ENCODE results near the gene MYH13. TPM values are rescaled to one million over a fixed set of nuclear protein-coding genes. Genes with fewer than 3 reads are reported as not detected.
"Not testable (repeated sequence)": the region's sequence is repeated elsewhere in the genome, so short reads cannot be mapped to it uniquely, and the experiment has no call there.

MYH13 gene
- total RNA-seq, 1 experiment from 2014 or later, result not detected

DNA sequence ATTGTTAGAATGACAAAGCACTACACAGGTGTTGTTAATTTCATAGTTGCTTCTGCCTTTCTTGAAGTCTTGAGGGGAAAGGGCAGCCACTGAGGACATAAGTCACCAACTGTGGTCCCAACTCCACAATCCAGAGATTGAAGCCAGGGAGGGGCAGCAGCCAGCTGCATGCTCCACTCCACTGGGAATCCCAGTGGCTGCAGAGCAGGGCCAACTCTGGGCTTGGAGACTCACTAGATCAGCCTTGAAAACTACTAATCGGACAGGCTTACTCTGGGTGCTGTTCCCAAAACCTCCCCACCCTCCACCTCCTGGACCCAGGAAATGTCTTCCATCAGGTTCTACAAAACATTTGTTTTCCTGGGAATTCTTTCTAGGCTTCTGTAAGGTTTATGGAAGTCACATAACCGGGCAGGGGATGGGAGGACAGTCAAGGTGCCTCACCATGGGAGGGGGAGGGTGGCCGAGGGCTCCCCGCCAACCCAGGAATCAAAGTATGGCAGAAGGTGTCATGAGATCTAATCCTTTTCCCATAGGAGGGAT lies 68.0 kb downstream of the MYH13 start:
- no peak for DNase-seq (ENCODE audit: low spot score)

DNA sequence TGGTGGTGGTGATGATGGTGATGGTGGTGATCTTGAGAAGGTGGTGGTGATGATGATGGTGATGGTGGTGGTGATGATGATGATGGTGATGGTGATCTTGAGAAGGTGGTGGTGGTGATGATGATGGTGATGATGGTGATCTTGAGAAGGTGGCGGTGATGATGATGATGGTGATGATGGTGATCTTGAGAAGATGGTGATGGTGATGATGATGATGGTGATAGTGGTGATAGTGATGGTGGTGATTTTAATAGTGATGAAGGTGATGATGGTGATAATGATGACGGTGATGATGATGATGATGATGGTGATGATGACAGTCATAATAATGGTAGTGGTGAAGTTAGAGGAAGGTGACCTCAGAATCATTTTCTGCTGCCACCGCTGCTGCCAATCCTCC lies 75.1 kb downstream of the MYH13 start:
- DNase-seq (ENCODE audit: low spot score), result no peak

DNA sequence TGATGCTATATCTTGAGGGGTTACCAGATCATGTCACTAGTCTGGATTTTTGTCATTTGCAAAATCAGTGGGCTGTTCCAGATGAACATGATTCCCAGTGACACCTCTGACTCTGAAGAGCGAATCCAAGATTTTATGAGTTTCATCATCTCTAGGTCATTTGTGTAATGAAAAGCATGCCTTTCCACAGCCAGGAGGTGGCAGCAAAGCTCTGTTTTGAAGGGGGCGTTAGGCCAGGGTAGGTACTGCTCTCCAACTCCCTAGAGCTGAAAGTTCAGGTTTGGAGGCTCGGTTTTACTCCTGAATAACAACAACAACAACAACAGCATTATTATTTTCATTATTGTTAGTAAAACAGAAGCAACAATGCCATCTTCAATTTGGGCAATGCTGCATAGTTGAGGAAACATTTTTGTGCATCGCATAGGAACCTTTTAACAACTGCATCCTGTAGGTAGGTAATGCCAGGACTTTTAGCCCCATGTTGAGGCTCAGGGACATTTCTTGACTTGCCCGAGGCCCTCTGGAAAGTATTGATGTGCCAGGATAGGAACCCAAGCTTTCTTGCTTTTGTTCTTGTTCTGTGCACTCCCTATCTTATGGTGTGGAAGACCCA lies 77.0 kb downstream of the MYH13 start:
- peak; percentile 58 for DNase-seq (ENCODE audit: low spot score)

DNA sequence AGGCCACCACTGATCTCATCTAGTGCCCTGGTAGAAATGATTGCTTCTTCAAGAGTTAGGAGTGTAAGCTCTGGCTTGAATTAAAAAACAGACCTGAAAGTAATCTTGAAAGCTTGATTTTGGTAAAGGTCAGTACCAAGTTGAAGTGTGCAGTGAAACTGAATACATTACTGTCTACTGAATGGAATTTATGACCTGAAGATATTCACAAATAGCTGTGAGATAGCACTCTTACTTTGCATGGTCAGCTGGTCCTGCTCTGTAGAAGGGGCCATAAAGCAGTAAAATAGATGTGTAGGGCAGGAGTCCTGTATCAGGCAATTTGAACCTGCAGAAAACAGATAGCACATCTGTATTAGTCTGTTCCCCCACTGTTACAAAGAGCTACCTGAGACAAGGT lies 78.6 kb downstream of the MYH13 start:
- DNase-seq (ENCODE audit: low spot score), result no peak

DNA sequence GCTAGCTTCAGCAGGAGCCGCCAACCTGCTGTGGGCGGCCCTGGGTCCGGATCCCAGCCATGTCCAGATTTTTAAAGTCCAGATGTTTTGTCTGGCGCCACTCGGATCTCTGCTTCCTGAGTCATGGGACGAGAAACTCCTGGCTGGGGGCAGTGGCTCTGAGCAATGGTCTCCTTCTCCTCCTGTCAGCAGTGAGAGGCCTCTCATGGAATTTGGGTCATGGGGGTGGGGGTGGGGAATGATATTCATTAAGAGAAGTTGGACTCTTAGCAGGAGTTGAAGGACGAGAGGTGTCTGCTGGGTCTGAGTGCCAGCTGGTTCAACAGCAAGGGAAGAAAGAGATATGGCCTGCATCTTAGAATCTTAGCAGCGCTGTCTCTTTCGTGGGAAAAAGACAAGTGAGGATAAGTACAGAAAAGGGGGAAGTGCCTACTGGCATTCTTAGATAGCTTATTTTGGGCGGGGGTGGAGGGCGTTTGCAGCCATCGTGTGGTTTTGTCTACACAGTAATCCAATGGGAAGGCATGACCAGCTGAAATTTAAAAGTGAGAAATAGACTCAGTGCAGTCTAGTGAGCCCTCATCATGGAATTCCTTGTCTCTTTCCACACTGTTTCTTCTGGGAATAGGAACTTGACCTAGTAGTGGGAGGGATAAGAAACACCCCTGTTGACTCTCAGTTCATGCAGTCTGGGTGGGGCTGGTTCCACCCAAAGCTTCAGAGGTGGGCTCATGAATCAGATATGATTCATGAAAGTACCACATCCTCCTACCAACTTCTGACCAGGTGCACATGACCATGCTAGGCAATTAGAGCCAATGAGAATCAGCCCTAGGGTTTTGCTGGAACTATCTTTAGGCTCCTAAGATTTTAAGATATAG lies 80.5 kb downstream of the MYH13 start:
- DNase-seq (ENCODE audit: low spot score), result peak; percentile 28

DNA sequence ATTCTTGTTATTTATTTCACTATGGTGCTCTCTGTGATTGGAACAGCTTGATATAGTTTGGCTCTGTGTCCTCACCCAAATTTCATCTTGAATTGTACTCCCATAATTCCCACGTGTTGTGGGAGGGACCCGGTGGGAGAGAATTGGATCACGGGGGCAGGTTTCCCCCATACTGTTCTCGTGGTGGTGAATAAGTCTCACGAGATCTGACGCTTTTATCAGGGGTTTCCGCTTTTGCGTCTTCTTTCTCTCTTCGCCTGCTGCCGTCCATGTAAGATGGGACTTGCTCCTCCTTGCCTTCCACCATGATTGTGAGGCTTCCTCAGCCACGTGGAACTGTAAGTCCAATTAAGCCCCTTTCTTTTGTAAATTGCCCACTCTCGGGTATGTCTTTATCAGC lies 81.2 kb downstream of the MYH13 start:
- not testable (repeated sequence) for DNase-seq (ENCODE audit: low spot score)

DNA sequence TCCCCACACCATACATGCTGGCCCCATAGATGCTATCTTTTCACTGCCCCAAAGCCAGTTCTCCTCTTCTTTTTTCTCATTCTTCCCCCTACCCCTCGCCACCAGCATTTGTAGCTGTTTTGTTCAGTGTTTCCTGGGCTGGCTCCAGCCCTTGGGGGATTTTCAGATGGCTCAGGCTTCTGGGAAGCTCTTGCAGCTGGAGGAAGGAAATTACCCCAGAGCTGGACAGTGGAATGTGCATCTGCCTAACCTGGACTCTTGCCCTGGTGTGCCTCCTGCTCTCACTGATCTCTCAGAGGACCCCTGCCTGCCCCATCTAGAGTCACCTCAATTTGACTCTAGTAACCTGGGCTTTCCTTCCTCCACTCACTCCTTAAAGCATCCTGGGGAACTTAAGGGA lies 82.8 kb downstream of the MYH13 start:
- DNase-seq (ENCODE audit: low spot score), result no peak

DNA sequence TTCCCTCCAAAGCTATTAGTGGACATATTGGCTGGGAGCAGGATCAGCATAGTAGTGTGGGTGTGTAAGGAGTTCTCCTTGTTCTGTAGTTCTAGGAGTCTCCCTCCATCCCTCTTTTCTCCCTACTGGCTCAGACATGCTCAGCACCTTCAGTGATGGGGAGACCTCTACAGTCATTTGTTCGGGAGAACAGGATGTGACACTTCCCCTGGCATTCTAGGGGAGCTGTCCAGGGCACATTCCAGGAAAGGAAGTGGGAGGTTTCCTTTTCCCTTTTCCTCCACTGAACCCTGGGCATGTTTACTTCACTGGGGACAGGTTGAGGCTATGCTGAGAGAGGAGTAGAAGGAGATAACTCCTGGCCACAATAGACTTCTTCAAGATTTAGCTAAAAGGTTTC lies 86.5 kb downstream of the MYH13 start:
- no peak for DNase-seq (ENCODE audit: low spot score)

DNA sequence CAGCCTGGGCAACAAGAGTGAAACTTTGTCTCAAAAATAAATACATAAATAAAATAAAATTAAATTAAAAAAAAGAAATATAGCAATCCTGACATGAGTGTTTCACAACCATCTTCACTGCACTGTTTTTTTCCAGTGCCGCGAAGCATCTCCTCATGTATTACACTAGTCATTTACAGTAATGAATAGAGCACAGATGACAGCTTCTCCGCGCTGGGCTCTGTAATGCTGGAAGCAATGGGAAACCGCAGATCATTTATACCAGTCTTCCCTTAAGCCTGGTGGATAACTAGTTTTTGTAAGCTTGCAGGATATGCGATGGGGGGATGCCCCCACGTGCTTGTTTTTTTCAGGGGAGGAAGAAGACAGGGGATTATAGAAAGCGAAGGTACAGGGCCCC lies 86.9 kb downstream of the MYH13 start:
- no peak for DNase-seq (ENCODE audit: low spot score)

DNA sequence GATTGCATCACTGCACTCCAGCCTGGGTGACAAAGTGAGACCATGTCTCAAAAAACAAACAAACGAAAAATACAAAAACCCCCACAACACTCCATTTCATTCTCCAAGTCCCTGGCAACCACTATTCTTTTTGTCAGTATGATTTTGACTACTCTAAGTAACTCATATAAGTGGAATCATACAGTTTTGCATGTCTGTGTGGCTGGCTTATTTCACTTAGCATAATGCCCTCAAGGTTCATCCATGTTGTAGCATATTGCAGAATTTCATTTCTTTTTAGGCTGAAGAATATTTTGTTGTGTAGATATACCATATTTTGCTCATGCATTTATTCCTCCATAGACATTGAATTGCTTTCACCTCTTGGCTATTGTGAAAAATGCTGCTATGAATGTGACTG lies 92.7 kb downstream of the MYH13 start:
- DNase-seq (ENCODE audit: low spot score), result no peak

DNA sequence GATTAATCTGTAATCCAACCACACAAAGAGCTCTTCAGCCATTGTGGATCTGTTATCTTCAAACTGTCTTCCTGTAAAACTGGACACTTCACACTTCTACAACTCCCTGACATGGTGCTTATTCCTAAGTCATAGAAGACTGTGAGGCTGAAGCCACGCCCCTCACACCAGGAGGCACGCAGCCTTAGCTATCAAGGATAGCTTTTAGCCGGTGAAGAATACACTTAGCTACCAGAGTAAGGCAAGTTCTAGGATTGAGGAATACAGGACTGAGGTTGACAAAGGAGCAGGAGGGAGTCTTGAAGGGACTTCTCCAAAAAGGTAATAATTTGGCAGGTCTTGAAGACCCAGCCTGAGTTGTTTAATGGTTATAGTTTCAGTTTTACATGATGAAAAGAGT lies 94.6 kb downstream of the MYH13 start:
- no peak for DNase-seq (ENCODE audit: low spot score)

DNA sequence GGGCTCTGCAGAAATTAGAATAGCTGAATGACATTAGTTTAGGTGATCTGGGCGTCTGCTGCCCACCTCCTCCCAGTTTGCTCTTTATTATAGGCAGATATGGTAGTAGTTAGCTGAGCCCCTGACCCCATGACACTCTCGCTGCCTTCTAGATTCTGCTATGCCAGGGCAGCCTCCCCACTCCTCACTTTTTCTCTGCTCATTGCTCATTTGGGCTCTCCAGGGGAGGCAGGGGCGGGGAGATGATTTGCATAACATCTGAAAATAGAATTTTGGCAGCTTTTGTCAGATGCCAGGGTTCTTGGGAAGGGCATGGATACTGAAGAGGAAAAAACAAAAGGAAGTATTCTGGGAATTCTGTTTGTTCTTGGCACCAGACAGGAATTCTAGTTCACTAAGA lies 96.4 kb downstream of the MYH13 start:
- no peak for DNase-seq (ENCODE audit: low spot score)

DNA sequence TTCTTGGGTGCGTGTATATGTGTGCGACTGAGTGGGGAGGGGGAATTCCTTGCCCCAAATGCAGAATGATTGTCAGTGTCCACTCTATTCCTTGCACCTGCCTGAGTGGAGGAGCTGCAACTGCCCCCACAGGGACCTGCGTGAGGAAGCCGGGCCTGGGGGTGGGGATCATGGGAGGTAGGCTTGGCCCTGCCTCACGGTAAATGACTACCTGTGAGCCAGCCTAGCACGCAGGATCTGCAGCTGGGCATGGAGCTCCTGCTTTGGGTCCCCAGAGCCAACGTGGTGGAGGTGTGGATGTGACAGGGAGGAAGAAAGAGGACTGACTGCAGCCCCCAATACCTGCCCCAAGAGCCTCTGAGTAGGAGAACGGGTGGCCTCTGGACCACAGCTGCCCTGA lies 97.4 kb downstream of the MYH13 start:
- DNase-seq (ENCODE audit: low spot score), result no peak

DNA sequence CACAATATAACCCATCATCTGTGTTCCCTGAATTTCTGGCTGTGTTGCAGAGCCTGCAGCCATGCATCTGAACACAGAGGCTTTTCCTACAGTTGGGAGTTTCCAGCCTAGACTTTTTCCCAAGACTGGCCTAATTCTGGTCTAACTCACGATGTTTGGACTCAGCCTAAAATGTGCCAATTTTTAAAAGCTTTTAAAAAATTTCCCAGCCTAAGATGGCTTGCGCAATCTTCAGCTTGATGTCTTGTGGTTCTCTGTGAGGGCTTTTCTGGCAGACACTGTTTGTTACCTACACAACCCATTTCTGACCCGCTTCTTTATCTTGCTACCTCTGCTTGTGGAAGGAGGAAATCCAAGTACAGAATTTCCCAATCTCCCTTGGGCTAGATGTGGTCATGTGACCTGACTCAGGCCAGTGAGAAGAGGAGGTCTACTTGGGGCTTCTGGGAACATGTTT lies 101.7 kb downstream of the MYH13 start:
- no peak for DNase-seq (ENCODE audit: low spot score)

DNA sequence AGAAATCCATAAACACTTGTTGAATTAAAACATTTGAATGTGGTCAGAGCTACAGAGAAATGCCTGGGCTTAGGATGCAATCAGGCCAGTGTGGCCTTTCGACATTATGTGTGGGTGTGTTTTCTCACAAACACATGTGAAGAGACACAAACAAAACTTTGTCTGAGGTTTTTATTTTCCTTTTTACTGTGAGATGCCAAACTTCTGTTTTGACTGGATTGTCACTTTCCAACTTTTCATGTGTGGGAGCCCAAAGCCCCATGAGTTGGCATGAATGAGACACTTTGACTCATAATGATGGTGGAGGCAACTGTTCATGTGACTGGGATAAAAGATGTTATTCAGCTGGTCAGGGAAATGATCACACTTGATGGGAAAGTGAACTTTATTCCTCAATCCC lies 102.5 kb downstream of the MYH13 start:
- no peak for DNase-seq (ENCODE audit: low spot score)

DNA sequence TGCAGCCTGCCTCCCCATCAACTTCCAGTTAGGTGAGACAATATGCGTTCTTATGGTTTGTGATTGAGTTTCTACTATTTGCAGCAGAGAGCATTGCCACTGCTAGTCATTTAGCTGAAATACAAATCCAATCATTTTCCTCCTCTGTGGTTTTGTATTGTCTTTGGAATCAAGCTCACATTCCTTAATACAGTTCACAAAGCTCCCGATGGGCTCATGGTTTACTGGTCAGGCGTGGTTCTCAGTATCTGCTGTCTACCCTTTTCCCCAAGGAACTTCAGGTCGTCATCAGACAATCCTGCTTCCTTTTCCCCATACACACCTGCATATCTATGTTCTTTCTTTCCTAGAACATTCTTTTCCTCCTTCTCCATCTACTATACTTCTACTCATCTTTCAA lies 104.8 kb downstream of the MYH13 start:
- DNase-seq (ENCODE audit: low spot score), result no peak

DNA sequence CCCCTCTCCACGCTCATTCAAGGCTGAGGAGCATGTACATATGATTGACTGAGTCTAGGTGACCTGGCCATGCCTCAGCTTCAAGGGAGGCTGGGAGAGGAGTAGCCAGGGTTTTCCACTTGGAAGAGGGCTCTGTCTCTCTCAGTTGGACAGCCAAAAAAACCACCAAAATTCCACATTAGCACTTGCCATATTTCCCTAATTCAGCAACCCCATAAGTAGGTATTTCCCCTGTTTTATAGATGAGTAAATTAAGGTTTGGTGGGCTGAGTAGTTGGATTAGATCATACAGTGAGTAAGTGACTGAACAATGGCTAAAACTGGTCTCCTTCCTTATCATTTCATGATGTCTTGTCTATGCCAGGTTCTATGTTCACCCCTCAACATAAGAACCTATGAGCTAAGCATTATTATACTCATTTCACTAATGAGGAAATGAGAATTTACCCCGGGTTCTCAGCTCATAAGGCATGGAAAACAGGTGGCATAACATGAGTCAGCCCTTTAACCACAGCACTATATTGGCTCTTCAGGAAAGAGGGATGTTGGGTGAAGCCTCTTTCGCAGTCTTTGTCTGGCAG lies 106.4 kb downstream of the MYH13 start:
- DNase-seq (ENCODE audit: low spot score), result no peak

DNA sequence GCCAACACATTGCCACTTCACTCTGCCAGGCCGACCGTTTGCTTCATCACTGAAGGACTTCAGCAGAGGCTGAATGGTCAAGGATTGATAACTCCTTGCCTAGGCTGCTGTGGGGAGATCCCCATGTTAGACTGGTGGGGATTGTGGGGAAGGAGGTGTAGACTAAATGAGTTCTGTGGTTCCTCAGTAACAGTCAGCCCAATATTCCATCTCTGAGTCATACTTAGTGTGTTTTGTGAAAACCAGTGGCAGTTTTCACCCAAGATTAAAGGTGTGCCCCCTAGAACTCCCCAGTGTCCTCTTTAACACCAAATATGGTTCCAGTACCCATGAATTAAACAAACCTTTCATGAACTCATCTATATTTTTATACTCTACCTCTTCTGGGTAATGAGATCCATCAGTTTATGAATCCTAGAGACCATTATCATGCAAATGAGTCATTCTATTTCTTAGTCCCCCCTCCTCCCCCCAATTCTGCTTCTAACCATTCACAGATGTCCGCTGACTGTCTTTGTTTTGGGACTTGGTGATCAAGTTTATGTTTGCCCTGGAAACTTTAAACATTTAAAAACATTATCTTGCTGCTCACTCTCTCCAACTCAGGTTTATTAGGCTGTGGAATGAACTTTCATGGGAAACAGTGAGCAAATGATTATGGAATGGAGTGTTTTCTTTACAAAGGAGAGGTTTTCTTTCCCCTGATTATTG lies 107.6 kb downstream of the MYH13 start:
- no peak for DNase-seq (ENCODE audit: low spot score)

DNA sequence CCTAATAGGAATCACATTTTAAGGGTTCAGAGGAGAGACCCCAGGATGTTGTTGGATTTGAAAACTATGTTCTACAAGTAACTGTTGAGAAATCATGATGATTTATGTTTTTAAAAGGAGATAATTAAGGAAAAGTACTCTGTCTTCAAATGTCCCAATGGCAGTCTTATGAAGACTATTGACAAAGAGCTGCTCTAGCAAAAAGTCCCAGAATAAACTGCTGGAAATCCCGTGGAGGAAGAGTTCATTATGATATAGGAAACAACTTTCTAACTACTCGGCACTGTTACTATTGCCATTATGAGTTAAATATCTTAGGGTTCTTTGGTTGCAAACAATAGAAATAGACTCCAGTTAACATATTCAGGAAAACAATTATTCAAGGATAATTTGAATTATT lies 108.8 kb downstream of the MYH13 start:
- DNase-seq (ENCODE audit: low spot score), result no peak

DNA sequence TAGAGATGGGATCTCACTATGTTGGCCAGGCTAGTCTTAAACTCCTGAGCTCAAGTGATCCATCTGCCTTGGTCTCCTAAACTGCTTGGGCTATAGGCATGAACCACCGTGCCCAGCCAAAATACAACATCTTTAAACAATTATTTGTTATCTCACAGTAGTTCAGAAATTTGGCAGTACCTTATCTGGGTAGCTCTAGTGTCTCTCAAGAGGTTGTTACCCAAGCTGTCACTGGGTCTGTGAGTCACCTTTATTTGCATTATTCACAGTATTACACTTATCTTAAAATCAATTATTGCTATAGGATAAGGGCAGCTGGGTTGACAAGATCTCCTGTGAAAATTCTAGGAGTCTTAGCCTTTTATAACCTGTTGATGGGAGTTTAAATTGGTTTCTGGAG lies 110.4 kb downstream of the MYH13 start:
- DNase-seq (ENCODE audit: low spot score), result no peak

DNA sequence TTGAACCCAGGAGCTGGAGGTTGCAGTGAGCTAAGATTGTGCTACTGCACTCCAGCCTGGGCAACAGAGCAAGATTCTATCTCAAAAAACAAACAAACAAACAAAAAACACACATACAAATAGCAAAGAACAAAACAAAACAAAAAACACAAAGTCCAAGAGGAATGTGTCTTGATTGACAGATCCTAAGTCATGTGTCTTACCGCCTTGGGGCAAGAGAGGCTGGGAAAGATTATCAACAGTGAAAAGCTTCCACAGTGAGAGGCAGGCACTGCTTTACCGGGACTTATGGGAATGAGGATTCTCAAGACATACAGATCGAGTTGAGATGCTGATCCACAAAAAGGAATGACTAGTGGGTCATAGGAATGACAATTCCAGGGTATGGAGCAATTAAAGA lies 111.7 kb downstream of the MYH13 start:
- DNase-seq (ENCODE audit: low spot score), result no peak
